RWPE2 (cell line): ENCODE data around the gene MRGPRF.

Source experiments
- ATAC-seq: fragments of 200-7000 bp; cut with Tn5 transposase; 3 replicates; pipeline ENCODE4 v1.9.1; 2021; ENCODE audit warnings: low read depth
- DNase-seq: peaks from one replicate; pipeline ENCODE4 v3.0.0-alpha.2; 2020; ENCODE audit warnings: low spot score
- H3K27ac ChIP-seq: fragments of 450-650 bp; 2 replicates; pipeline ENCODE4 v1.5.1; 2017; ENCODE audit warnings: mild to moderate bottlenecking; ENCODE audit not compliant: poor library complexity, severe bottlenecking
- H3K27me3 ChIP-seq: fragments of 250-450 bp; sonication (Bioruptor Pico); 2 replicates; pipeline ENCODE4 v1.5.1; 2021; ENCODE audit warnings: mild to moderate bottlenecking, moderate library complexity; ENCODE audit not compliant: insufficient read depth, poor library complexity, severe bottlenecking
- H3K36me3 ChIP-seq: fragments of 250-450 bp; sonication (Bioruptor Pico); 2 replicates; pipeline ENCODE4 v1.5.1; 2020; ENCODE audit warnings: low read depth, mild to moderate bottlenecking, moderate library complexity
- H3K4me1 ChIP-seq: fragments of 250-450 bp; sonication (Bioruptor Pico); 2 replicates; pipeline ENCODE4 v1.5.1; 2021; ENCODE audit warnings: mild to moderate bottlenecking, moderate library complexity; ENCODE audit not compliant: insufficient read depth, poor library complexity, severe bottlenecking
- H3K4me3 ChIP-seq: fragments of 250-450 bp; sonication (Bioruptor Pico); 2 replicates; pipeline ENCODE4 v1.5.1; 2021; ENCODE audit warnings: mild to moderate bottlenecking, moderate library complexity; ENCODE audit not compliant: severe bottlenecking
- H3K9me3 ChIP-seq: fragments of 250-450 bp; sonication (Bioruptor Pico); 2 replicates; pipeline ENCODE4 v1.5.1; 2021; ENCODE audit warnings: mild to moderate bottlenecking, moderate library complexity; ENCODE audit not compliant: severe bottlenecking
- CTCF ChIP-seq: fragments of 450-650 bp; IDR thresholded peaks from one replicate; pipeline ENCODE4 v1.5.1; 2017; ENCODE audit warnings: mild to moderate bottlenecking, moderate library complexity; ENCODE audit not compliant: poor library complexity, severe bottlenecking

The MRGPRF gene

GRCh38 chr11:69009441-69010211 is 3.4 kb downstream of the MRGPRF start:
- Histone ChIP-seq H3K4me3 (no peak overlapping the region), H3K27ac (peak overlapping the region; percentile 54)

GRCh38 chr11:69008737-69009440 is 4.2 kb downstream of the MRGPRF start:
- peak overlapping the region; percentile 54 for H3K27ac ChIP-seq
- H3K9me3 ChIP-seq: no peaks in the 10 kb centered on the region
- no peaks in the 10 kb centered on the region for H3K36me3 ChIP-seq
- no peak for TF ChIP-seq CTCF
- peaks cover 29% of the 10 kb centered on the region for H3K4me1 ChIP-seq
- peak; percentile 93 for ATAC-seq
- no peaks in the 10 kb centered on the region for H3K27me3 ChIP-seq
- peak; percentile 96 for DNase-seq
- H3K4me3 ChIP-seq: no peak overlapping the region

More at GRCh38 chr11:69009441-69010211, 3.4 kb downstream of the MRGPRF start:
- DNase-seq (peak; percentile 41), ATAC-seq (no peak)
- TF ChIP-seq CTCF: no peak
- Histone ChIP-seq H3K36me3 (no peaks in the 10 kb centered on the region), H3K27me3 (no peaks in the 10 kb centered on the region), H3K4me1 (peaks cover 29% of the 10 kb centered on the region), H3K9me3 (no peaks in the 10 kb centered on the region)

GRCh38 chr11:69007975-69008381 is 5.1 kb downstream of the MRGPRF start:
- TF ChIP-seq CTCF: no peak
- Histone ChIP-seq H3K36me3 (no peaks in the 10 kb centered on the region), H3K4me1 (peaks cover 29% of the 10 kb centered on the region), H3K4me3 (no peak overlapping the region), H3K27ac (peak overlapping the region; percentile 54), H3K9me3 (no peaks in the 10 kb centered on the region), H3K27me3 (no peaks in the 10 kb centered on the region)
- ATAC-seq (no peak), DNase-seq (peak; percentile 27)

GRCh38 chr11:69006816-69007215 is 6.2 kb downstream of the MRGPRF start:
- DNase-seq: peak; percentile 12
- no peak for ATAC-seq
- Histone ChIP-seq H3K4me3 (no peak overlapping the region), H3K4me1 (peaks cover 29% of the 10 kb centered on the region), H3K9me3 (no peaks in the 10 kb centered on the region), H3K27ac (no peak overlapping the region), H3K36me3 (no peaks in the 10 kb centered on the region), H3K27me3 (no peaks in the 10 kb centered on the region)
- TF ChIP-seq CTCF: no peak
